Loucy (cell line): ENCODE data around the gene DHX34.

ENCODE experiments used
- H2AFZ ChIP-seq: fragments of 200-600 bp; sonication (generic); 2 replicates; pipeline ENCODE4 v1.6.0; 2016; ENCODE audit warnings: antibody characterized with exemption, mild to moderate bottlenecking, low read length, moderate library complexity
- H3F3A ChIP-seq: fragments of 200-600 bp; 2 replicates; pipeline ENCODE4 v1.6.0; 2016; ENCODE audit warnings: antibody characterized with exemption, low read depth, mild to moderate bottlenecking
- H3K27me3 ChIP-seq: fragments of 200-600 bp; sonication (generic); 2 replicates; pipeline ENCODE4 v1.6.1; 2014; ENCODE audit warnings: low read length, mild to moderate bottlenecking; ENCODE audit not compliant: insufficient read depth, poor library complexity, severe bottlenecking
- H3K36me3 ChIP-seq: fragments of 200-600 bp; sonication (generic); 2 replicates; pipeline ENCODE4 v1.6.1; 2016; ENCODE audit warnings: low read length; ENCODE audit not compliant: insufficient read depth
- H3K4me1 ChIP-seq: fragments of 200-600 bp; sonication (generic); 2 replicates; pipeline ENCODE4 v1.5.1; 2014; ENCODE audit warnings: low read length, mild to moderate bottlenecking; ENCODE audit not compliant: insufficient read depth, poor library complexity, severe bottlenecking
- H3K4me2 ChIP-seq: fragments of 200-600 bp; sonication (generic); 2 replicates; pipeline ENCODE4 v1.6.0; 2014; ENCODE audit warnings: antibody characterized with exemption, low read length, low read depth, mild to moderate bottlenecking; ENCODE audit not compliant: poor library complexity, severe bottlenecking
- H3K4me3 ChIP-seq: fragments of 200-600 bp; sonication (generic); 2 replicates; pipeline ENCODE4 v1.5.1; 2014; ENCODE audit warnings: low read length, mild to moderate bottlenecking, mixed read lengths; ENCODE audit not compliant: poor library complexity, severe bottlenecking
- H3K79me2 ChIP-seq: fragments of 200-600 bp; sonication (generic); 2 replicates; pipeline ENCODE4 v1.6.1; 2014; ENCODE audit warnings: low read length; ENCODE audit not compliant: insufficient read depth
- H3K9ac ChIP-seq: fragments of 200-600 bp; sonication (generic); 2 replicates; pipeline ENCODE4 v1.6.0; 2014; ENCODE audit warnings: mild to moderate bottlenecking, low read depth, low read length, moderate library complexity; ENCODE audit not compliant: poor library complexity, severe bottlenecking
- H3K9me2 ChIP-seq: fragments of 200-600 bp; sonication (generic); replicated peaks from 2 replicates; pipeline ENCODE4 v1.6.1; 2016; ENCODE audit warnings: low read depth, low read length, mixed read lengths
- H3K9me3 ChIP-seq: fragments of 200-600 bp; sonication (generic); 2 replicates; pipeline ENCODE4 v1.6.1; 2014; ENCODE audit warnings: mild to moderate bottlenecking, antibody characterized with exemption, low read length, low read depth; ENCODE audit not compliant: insufficient read depth
- H4K20me1 ChIP-seq: fragments of 200-600 bp; sonication (generic); 2 replicates; pipeline ENCODE4 v1.6.0; 2014; ENCODE audit warnings: antibody characterized with exemption, low read length, mild to moderate bottlenecking; ENCODE audit not compliant: insufficient read depth, poor library complexity, severe bottlenecking
- CTCF ChIP-seq: fragments of 200-600 bp; sonication (generic); conservative IDR thresholded peaks from 2 replicates; pipeline ENCODE4 v1.5.1; 2014; ENCODE audit warnings: mild to moderate bottlenecking, antibody characterized with exemption, low read length
- EZH2phosphoT487 ChIP-seq: fragments of 200-600 bp; IDR thresholded peaks from 2 replicates; pipeline ENCODE4 v1.6.1; 2018; ENCODE audit warnings: antibody characterized with exemption, mild to moderate bottlenecking, moderate library complexity, borderline replicate concordance

The DHX34 gene

GRCh38 chr19:47418692-47419029, 69.5 kb downstream of the DHX34 start:
- no peaks in the 10 kb centered on the region for H3F3A ChIP-seq
- H3K9ac ChIP-seq, result no peak overlapping the region
- H3K79me2 ChIP-seq, result no peaks in the 10 kb centered on the region
- H3K4me3 ChIP-seq, result no peak overlapping the region
- no peaks in the 10 kb centered on the region for H4K20me1 ChIP-seq
- no peak for TF ChIP-seq CTCF
- no peak for TF ChIP-seq EZH2phosphoT487
- no peaks in the 10 kb centered on the region for H3K36me3 ChIP-seq
- no peak overlapping the region for H3K4me2 ChIP-seq
- H3K9me2 ChIP-seq, result no peaks in the 10 kb centered on the region
- peaks cover 10% of the 10 kb centered on the region for H3K27me3 ChIP-seq
- H2AFZ ChIP-seq, result no peak overlapping the region
- no peaks in the 10 kb centered on the region for H3K9me3 ChIP-seq
- no peaks in the 10 kb centered on the region for H3K4me1 ChIP-seq

DNA sequence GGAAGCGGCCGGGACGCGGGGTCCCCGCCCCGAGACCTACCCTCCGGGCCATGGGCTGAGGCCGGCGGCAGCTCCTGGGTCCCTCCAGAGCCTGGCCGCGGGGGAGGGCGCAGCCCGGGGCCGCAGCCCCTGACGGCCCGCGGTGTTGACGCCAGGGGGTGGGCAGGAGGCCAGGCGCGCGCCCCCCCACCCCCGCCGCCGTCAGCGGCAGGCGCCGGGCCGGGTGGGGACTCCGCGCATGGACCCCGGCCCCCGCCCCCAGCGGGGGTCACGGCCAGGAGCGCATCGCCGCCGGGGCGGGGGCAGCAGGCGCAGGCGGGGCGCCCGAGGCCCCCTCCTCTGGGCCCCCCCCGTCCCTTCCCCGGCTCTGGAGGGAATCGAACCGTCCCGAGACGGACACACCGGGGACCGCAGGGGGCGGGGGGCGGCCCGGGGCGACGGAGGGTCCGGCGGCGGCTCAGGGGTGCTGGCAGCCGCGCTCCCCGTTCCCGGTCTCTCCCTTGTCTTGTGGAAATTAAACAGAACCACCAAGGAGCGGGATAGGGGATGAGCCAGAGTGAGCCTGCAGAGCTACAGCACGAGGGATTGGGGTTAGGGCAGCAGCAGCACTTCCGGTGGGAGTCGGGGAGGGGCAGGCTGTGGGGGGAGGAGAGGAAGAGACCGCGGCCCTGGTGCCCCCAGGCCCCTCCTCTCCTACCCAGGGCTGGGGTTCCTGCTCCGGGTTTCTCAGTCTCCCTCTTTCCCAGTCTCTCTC, 70.1 kb downstream of the DHX34 start, which contains the start of gene MEIS3:
MEIS3 (minus strand) TSS at position 498 of the 754 bp plus-strand sequence; CDS start at position 52, 446 bp downstream.
- Histone ChIP-seq H3K9me2 (no peaks in the 10 kb centered on the region), H4K20me1 (no peaks in the 10 kb centered on the region), H3K4me2 (no peak within 1 kb of the TSS), H3K27me3 (peaks cover 10% of the 10 kb centered on the region), H3K4me1 (no peaks in the 10 kb centered on the region), H3K36me3 (no peaks in the 10 kb centered on the region), H3K79me2 (no peaks in the 10 kb centered on the region), H3F3A (no peaks in the 10 kb centered on the region), H2AFZ (no peak within 1 kb of the TSS), H3K4me3 (no peak within 1 kb of the TSS), H3K9me3 (no peaks in the 10 kb centered on the region), H3K9ac (no peak within 1 kb of the TSS)
- TF ChIP-seq CTCF (no peak), EZH2phosphoT487 (no peak)

DNA sequence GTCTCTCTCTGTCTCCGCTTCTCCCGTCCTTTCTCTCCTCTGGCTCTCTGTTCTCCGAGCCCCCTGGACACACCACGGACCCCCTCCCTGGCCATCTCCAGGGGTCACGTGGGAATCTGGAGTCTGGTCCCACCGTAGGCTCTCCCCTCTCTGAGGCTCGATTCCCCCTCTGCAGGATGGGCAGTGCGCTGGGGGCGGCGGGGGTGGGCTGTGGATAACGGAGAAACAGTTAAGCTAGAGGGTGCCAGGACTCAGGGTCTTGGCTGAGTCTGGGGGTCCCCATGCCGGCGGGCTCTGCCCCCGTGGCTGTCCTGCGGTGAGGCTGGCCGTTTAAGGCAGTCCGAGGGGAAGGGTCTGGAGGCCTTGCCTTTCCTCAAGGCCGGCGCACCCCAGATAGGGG, 70.7 kb downstream of the DHX34 start:
- TF ChIP-seq EZH2phosphoT487 (no peak), CTCF (no peak)
- H2AFZ ChIP-seq, result no peak overlapping the region
- H3K4me2 ChIP-seq, result no peak overlapping the region
- H4K20me1 ChIP-seq, result no peaks in the 10 kb centered on the region
- H3K27me3 ChIP-seq, result peaks cover 10% of the 10 kb centered on the region
- no peaks in the 10 kb centered on the region for H3K4me1 ChIP-seq
- H3K36me3 ChIP-seq, result no peaks in the 10 kb centered on the region
- H3K9ac ChIP-seq, result no peak overlapping the region
- no peaks in the 10 kb centered on the region for H3K9me2 ChIP-seq
- no peaks in the 10 kb centered on the region for H3K9me3 ChIP-seq
- no peaks in the 10 kb centered on the region for H3F3A ChIP-seq
- no peak overlapping the region for H3K4me3 ChIP-seq
- no peaks in the 10 kb centered on the region for H3K79me2 ChIP-seq
